ENCODE results near the gene ZNF780B. TPM values are rescaled to one million over a fixed set of nuclear protein-coding genes. Genes with fewer than 3 reads are reported as not detected.
A peak's percentile ranks its signal among the peaks of the same experiment; 100 is the strongest.

Gene ZNF780B
- total RNA-seq, 2 donors from 2014 or later, result 21.2 to 25.3 TPM

GRCh38 chr19:40091205-40092129, 35.4 kb upstream of the ZNF780B start:
- H3K36me3 ChIP-seq, result no peaks in the 10 kb centered on the region
- H3K4me3 ChIP-seq, result peak overlapping the region; percentile 82
- DNase-seq (ENCODE audit: low spot score) (no peak), ATAC-seq (ENCODE audit: insufficient number of reproducible peaks, low FRiP score, low read depth) (no peak)
- H3K27ac ChIP-seq, result peak overlapping the region; percentile 85 to 87
- H3K4me1 ChIP-seq (ENCODE audit: control insufficient read depth in 1 of 2, low read depth in 2 of 2), result peaks cover 3 to 13% of the 10 kb centered on the region in 2 donors
- no peaks in the 10 kb centered on the region for H3K27me3 ChIP-seq (replicated peaks; ENCODE audit: insufficient read depth)
- TF ChIP-seq, protein P1, sequence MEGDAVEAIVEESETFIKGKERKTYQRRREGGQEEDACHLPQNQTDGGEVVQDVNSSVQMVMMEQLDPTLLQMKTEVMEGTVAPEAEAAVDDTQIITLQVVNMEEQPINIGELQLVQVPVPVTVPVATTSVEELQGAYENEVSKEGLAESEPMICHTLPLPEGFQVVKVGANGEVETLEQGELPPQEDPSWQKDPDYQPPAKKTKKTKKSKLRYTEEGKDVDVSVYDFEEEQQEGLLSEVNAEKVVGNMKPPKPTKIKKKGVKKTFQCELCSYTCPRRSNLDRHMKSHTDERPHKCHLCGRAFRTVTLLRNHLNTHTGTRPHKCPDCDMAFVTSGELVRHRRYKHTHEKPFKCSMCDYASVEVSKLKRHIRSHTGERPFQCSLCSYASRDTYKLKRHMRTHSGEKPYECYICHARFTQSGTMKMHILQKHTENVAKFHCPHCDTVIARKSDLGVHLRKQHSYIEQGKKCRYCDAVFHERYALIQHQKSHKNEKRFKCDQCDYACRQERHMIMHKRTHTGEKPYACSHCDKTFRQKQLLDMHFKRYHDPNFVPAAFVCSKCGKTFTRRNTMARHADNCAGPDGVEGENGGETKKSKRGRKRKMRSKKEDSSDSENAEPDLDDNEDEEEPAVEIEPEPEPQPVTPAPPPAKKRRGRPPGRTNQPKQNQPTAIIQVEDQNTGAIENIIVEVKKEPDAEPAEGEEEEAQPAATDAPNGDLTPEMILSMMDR (IDR thresholded peaks at IDR 0.05), result no peak
- H3K9me3 ChIP-seq, result no peaks in the 10 kb centered on the region

- H3K27me3 ChIP-seq (replicated peaks; ENCODE audit: insufficient read depth), result no peaks in the 10 kb centered on the region
- H3K27ac ChIP-seq, result peak within 1 kb of the TSS; percentile 85 to 87
- TF ChIP-seq, protein P1 (IDR thresholded peaks at IDR 0.05), result no peak
- peaks cover 3 to 13% of the 10 kb centered on the region in 2 donors for H3K4me1 ChIP-seq (ENCODE audit: control insufficient read depth in 1 of 2, low read depth in 2 of 2)
- no peaks in the 10 kb centered on the region for H3K9me3 ChIP-seq
- no peaks in the 10 kb centered on the region for H3K36me3 ChIP-seq
- DNase-seq (ENCODE audit: low spot score) (peak; percentile 21), ATAC-seq (ENCODE audit: insufficient number of reproducible peaks, low FRiP score, low read depth) (peak; percentile 70)
- peak within 1 kb of the TSS; percentile 82 for H3K4me3 ChIP-seq
Measured at GRCh38 chr19:40090241-40091204, 34.5 kb upstream of the ZNF780B start, which contains the start of gene ZNF780A. Gene ZNF780A, minus strand, starts transcription at chr19:40090943. Its CDS starts 6,190 bp downstream, at chr19:40084753.

- ATAC-seq (ENCODE audit: insufficient number of reproducible peaks, low FRiP score, low read depth), result peak; percentile 24
- peak overlapping the region in 1 of 2 donors; percentile 85 for H3K27ac ChIP-seq
Measured at GRCh38 chr19:40089462-40089861, 33.4 kb upstream of the ZNF780B start.

DNA sequence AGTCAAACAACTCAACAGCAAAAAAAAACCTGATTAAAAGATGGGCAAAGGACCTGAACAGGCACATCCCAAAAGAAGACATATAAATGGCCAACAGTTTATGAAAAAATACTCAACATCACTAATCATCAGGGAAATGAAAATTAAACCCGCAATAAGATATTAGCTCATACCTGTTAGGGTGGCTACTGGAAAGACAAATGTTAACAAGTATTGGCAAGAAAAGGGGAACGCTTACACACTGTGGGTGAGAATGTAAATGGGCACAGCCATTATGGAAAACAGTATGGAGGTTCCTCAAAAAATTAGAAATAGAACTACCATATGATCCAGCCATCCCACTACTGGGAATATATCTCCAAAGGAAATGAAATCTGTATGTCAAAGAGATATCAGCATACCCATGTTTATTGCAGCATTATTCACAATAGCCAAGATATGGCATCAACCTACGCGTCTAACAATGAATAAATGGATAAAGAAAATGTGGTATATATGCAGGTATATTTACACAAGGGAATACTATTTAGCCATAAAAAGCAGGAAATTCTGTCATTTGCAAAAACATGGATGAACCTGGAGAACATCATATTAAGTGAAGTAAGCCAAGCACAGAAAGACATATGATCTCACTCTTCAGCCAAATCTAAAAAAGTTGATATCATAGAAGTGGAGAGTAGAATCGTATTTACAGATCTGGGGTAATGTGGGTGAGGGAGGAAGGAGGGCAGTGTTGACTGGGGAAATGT, 32.4 kb upstream of the ZNF780B start:
- TF ChIP-seq, protein P1 (IDR thresholded peaks at IDR 0.05), result no peak
- no peak for ATAC-seq (ENCODE audit: insufficient number of reproducible peaks, low FRiP score, low read depth)
- no peak overlapping the region for H3K4me3 ChIP-seq

More at GRCh38 chr19:40089462-40089861, 33.4 kb upstream of the ZNF780B start:
- Histone ChIP-seq H3K9me3 (no peaks in the 10 kb centered on the region), H3K27me3 (replicated peaks; ENCODE audit: insufficient read depth) (no peaks in the 10 kb centered on the region), H3K36me3 (peaks cover 4% of the 10 kb centered on the region), H3K4me1 (ENCODE audit: control insufficient read depth in 1 of 2, low read depth in 2 of 2) (peaks cover 3 to 13% of the 10 kb centered on the region in 2 donors), H3K4me3 (peak overlapping the region; percentile 82)
- TF ChIP-seq, protein P1 (IDR thresholded peaks at IDR 0.05), result no peak
- no peak for DNase-seq (ENCODE audit: low spot score)

More for the DNA sequence above, 32.4 kb upstream of the ZNF780B start:
- Histone ChIP-seq H3K9me3 (no peaks in the 10 kb centered on the region), H3K27ac (no peak overlapping the region), H3K36me3 (peaks cover 9% of the 10 kb centered on the region), H3K27me3 (replicated peaks; ENCODE audit: insufficient read depth) (no peaks in the 10 kb centered on the region), H3K4me1 (ENCODE audit: control insufficient read depth in 1 of 2, low read depth in 2 of 2) (peaks cover 3 to 13% of the 10 kb centered on the region in 2 donors)
- DNase-seq (ENCODE audit: low spot score), result no peak
